PC-9 (cell line): ENCODE results near the gene VEGFD. TPM values are rescaled to one million over a fixed set of nuclear protein-coding genes. Genes with fewer than 3 reads are reported as not detected.
"Not testable (repeated sequence)": the region's sequence is repeated elsewhere in the genome, so short reads cannot be mapped to it uniquely, and the experiment has no call there.

Experiments
- BruUV-seq: library from RNA; stranded (reverse); fragments of 400-500 nt; replicated peaks from 2 replicates; lab custom pipeline; 2021; lab: Mats Ljungman, UMichigan
- CTCF ChIA-PET: fragments of 300-600 bp; sonication (Branson Sonifier 250); formaldehyde crosslinking; loops from one replicate; lab custom pipeline; 2022; ENCODE audit warnings: antibody characterized with exemption; lab: Charles Lee
- POLR2A ChIA-PET: fragments of 300-600 bp; sonication (Branson Sonifier 250); formaldehyde crosslinking; loops from one replicate; lab custom pipeline; 2022; ENCODE audit warnings: antibody characterized with exemption; ENCODE audit not compliant: unreplicated experiment; lab: Charles Lee
- DNase-seq, 2 experiments: peaks; one replicate each; pipeline versions ENCODE4 v3.0.0 to v3.0.0-alpha.2; 2015 to 2022; ENCODE audit warnings: mixed read lengths in 1 of 2
- H2AFZ ChIP-seq: fragments of 200-600 bp; sonication (generic); 2 replicates; pipeline ENCODE4 v1.8.1; 2017; ENCODE audit warnings: antibody characterized with exemption
- H3F3A ChIP-seq: fragments of 200-600 bp; sonication (generic); 2 replicates; pipeline ENCODE4 v1.8.1; 2017; ENCODE audit warnings: antibody characterized with exemption, mild to moderate bottlenecking, low read depth; ENCODE audit not compliant: insufficient read depth
- H3K27ac ChIP-seq: fragments of 200-600 bp; sonication (generic); 2 replicates; pipeline ENCODE4 v1.6.1; 2016; ENCODE audit warnings: mixed run types
- H3K27me3 ChIP-seq: fragments of 200-600 bp; sonication (generic); 2 replicates; pipeline ENCODE4 v1.6.1; 2016; ENCODE audit warnings: low read depth, mixed run types; ENCODE audit not compliant: insufficient read depth
- H3K36me3 ChIP-seq: fragments of 200-600 bp; sonication (generic); 2 replicates; pipeline ENCODE4 v1.6.1; 2016; ENCODE audit warnings: low read depth, mixed run types
- H3K4me1 ChIP-seq: fragments of 200-600 bp; sonication (generic); replicated peaks from 2 replicates; pipeline ENCODE4 v1.6.1; 2016; ENCODE audit warnings: mixed run types; ENCODE audit not compliant: insufficient read depth
- H3K4me2 ChIP-seq: fragments of 200-600 bp; sonication (generic); 2 replicates; pipeline ENCODE4 v1.6.1; 2017; ENCODE audit warnings: mixed run types
- H3K4me3 ChIP-seq: fragments of 200-600 bp; sonication (generic); 2 replicates; pipeline ENCODE4 v1.6.1; 2016; ENCODE audit warnings: mixed run types
- H3K79me2 ChIP-seq: fragments of 200-600 bp; sonication (generic); 2 replicates; pipeline ENCODE4 v1.6.1; 2017; ENCODE audit warnings: low read depth, mixed run types
- H3K9me2 ChIP-seq: fragments of 200-600 bp; sonication (generic); 2 replicates; pipeline ENCODE4 v1.8.1; 2017; ENCODE audit warnings: mild to moderate bottlenecking; ENCODE audit not compliant: insufficient read depth
- H3K9me3 ChIP-seq: fragments of 200-600 bp; sonication (generic); 2 replicates; pipeline ENCODE4 v1.8.1; 2016; ENCODE audit warnings: low read depth; ENCODE audit not compliant: insufficient read depth
- H4K20me1 ChIP-seq: fragments of 200-600 bp; sonication (generic); 2 replicates; pipeline ENCODE4 v1.8.1; 2017; ENCODE audit not compliant: insufficient read depth
- CTCF ChIP-seq: fragments of 200-600 bp; sonication (generic); conservative IDR thresholded peaks from 2 replicates; pipeline ENCODE4 v1.6.1; 2017; ENCODE audit warnings: mixed run types, antibody characterized with exemption, mild to moderate bottlenecking, moderate library complexity
- EZH2 ChIP-seq: fragments of 200-600 bp; sonication (generic); IDR thresholded peaks from 2 replicates; pipeline ENCODE4 v1.8.0; 2017; ENCODE audit warnings: antibody characterized with exemption, low read depth
- intact Hi-C: fragments of 100-400 bp; cut with micrococcal nuclease; formaldehyde crosslinking; loops from one replicate; pipeline ENCODE4 v1.10.0; 2022; ENCODE audit not compliant: unreplicated experiment
- total RNA-seq: library from RNA; stranded (reverse); gene quantifications from 2 replicates; pipeline ENCODE4 v1.2.3, GENCODE V29; 2021

The VEGFD gene
- total RNA-seq, 1 experiment from 2014 or later: 2.5 TPM

- H2AFZ ChIP-seq: no peak overlapping the region
- H3K9me3 ChIP-seq: no peaks in the 10 kb centered on the region
- BruUV-seq: no TSS peak
- ChIA-PET POLR2A (no interaction called here), CTCF (no interaction called here)
- no peaks in the 10 kb centered on the region for H3F3A ChIP-seq
- no peak overlapping the region for H3K4me2 ChIP-seq
- intact Hi-C loops: no loop called here
- no peaks in the 10 kb centered on the region for H3K27me3 ChIP-seq
- no peak for TF ChIP-seq EZH2
- TF ChIP-seq CTCF: no peak
- H3K79me2 ChIP-seq: no peaks in the 10 kb centered on the region
- peaks cover 8% of the 10 kb centered on the region; the same call in 1 of the 2 replicates for H3K4me1 ChIP-seq
- DNase-seq: no peak
- no peak overlapping the region for H3K27ac ChIP-seq
- H4K20me1 ChIP-seq: no peaks in the 10 kb centered on the region
- no peaks in the 10 kb centered on the region for H3K36me3 ChIP-seq
- no peak overlapping the region for H3K4me3 ChIP-seq
- H3K9me2 ChIP-seq: no peaks in the 10 kb centered on the region
These were observed 73.1 kb downstream of the VEGFD start for GRCh38 chrX:15311119-15311518.

- no peaks in the 10 kb centered on the region for H3K79me2 ChIP-seq
- no peaks in the 10 kb centered on the region for H3K9me3 ChIP-seq
- intact Hi-C loops: no loop called here
- no peak overlapping the region for H2AFZ ChIP-seq
- CTCF ChIA-PET: no interaction called here
- no peaks in the 10 kb centered on the region for H3K9me2 ChIP-seq
- POLR2A ChIA-PET: no interaction called here
- H4K20me1 ChIP-seq: no peaks in the 10 kb centered on the region
- H3F3A ChIP-seq: no peaks in the 10 kb centered on the region
- no peak for TF ChIP-seq CTCF
- TF ChIP-seq EZH2: no peak
- no peaks in the 10 kb centered on the region for H3K36me3 ChIP-seq
- peaks cover 8% of the 10 kb centered on the region; the same call in 1 of the 2 replicates for H3K4me1 ChIP-seq
- peak overlapping the region; percentile 41; the same call in 1 of the 2 replicates for H3K27ac ChIP-seq
- BruUV-seq: no TSS peak
- peak; percentile 3 to 62 for DNase-seq
- no peak overlapping the region for H3K4me3 ChIP-seq
- no peaks in the 10 kb centered on the region for H3K27me3 ChIP-seq
- no peak overlapping the region for H3K4me2 ChIP-seq
These were observed 74.1 kb downstream of the VEGFD start for GRCh38 chrX:15310117-15310516.

- H3F3A ChIP-seq, CTCF ChIA-PET, H3K27me3 ChIP-seq, H3K9me2 ChIP-seq, H2AFZ ChIP-seq, POLR2A ChIA-PET, H3K4me3 ChIP-seq, H3K27ac ChIP-seq, BruUV-seq, H3K4me2 ChIP-seq, intact Hi-C loops, H3K36me3 ChIP-seq, H3K4me1 ChIP-seq, DNase-seq, H4K20me1 ChIP-seq, H3K9me3 ChIP-seq, H3K79me2 ChIP-seq: not testable (repeated sequence)
These were observed 78.3 kb downstream of the VEGFD start for GRCh38 chrX:15305899-15306298.

- no TSS peak for BruUV-seq
- Histone ChIP-seq H3K36me3 (no peaks in the 10 kb centered on the region), H3K79me2 (no peaks in the 10 kb centered on the region), H3K4me2 (no peak overlapping the region), H3K27ac (no peak overlapping the region), H3K4me1 (peaks cover 5% of the 10 kb centered on the region), H3F3A (no peaks in the 10 kb centered on the region), H3K9me2 (no peaks in the 10 kb centered on the region), H3K9me3 (no peaks in the 10 kb centered on the region), H2AFZ (no peak overlapping the region), H4K20me1 (no peaks in the 10 kb centered on the region), H3K4me3 (no peak overlapping the region), H3K27me3 (no peaks in the 10 kb centered on the region)
- DNase-seq: no peak
- ChIA-PET POLR2A (no interaction called here), CTCF (no interaction called here)
- TF ChIP-seq EZH2 (no peak), CTCF (no peak)
- intact Hi-C loops: loop anchor here (5.0 kb wide), 1 partner anchor 265 kb away; no protein-coding TSS in a partner anchor
These were observed 82.3 kb downstream of the VEGFD start for GRCh38 chrX:15301924-15302323.
